Ascending aorta (tissue), 2 donors: ENCODE measurements around the gene FLNB. TPM values are rescaled to one million over a fixed set of nuclear protein-coding genes. Genes with fewer than 3 reads are reported as not detected.
A peak's percentile ranks its signal among the peaks of the same experiment; 100 is the strongest.

Experiments used
- DNase-seq, 2 donors: peaks; one replicate each; pipeline ENCODE4 v3.0.0-alpha.2; 2019; ENCODE audit warnings: low spot score in 2 of 2
- H3K27ac ChIP-seq, 2 donors: fragments of 200-600 bp; sonication (generic); one replicate each; pipeline ENCODE4 v1.5.1; 2016 to 2017; ENCODE audit warnings: mild to moderate bottlenecking in 1 of 2
- H3K27me3 ChIP-seq: fragments of 200-600 bp; sonication (generic); one replicate; pipeline ENCODE4 v1.5.1; 2017
- H3K36me3 ChIP-seq, 2 donors: fragments of 200-600 bp; sonication (generic); one replicate each; pipeline ENCODE4 v1.5.1; 2016
- H3K4me1 ChIP-seq, 2 donors: fragments of 200-600 bp; sonication (generic); one replicate each; pipeline ENCODE4 v1.5.1; 2016 to 2017; ENCODE audit warnings: mild to moderate bottlenecking in 1 of 2
- H3K4me3 ChIP-seq, 2 donors: fragments of 200-600 bp; sonication (generic); one replicate each; pipeline ENCODE4 v1.5.1; 2016 to 2017; ENCODE audit warnings: mild to moderate bottlenecking in 1 of 2
- H3K9me3 ChIP-seq, 2 donors: fragments of 200-600 bp; sonication (generic); one replicate each; pipeline ENCODE4 v1.5.1; 2016
- CTCF ChIP-seq, 3 experiments: fragments of 200-600 bp in 2 of 3; fragments of 450-650 bp in 1 of 3; sonication (generic) in 2 of 3; IDR thresholded peaks; one replicate each; pipeline ENCODE4 v1.5.1; 2016 to 2019; ENCODE audit warnings: antibody characterized with exemption in 3 of 3, mild to moderate bottlenecking in 1 of 3, moderate library complexity in 1 of 3
- intact Hi-C: fragments of 100-400 bp; cut with DNase I; formaldehyde crosslinking; loops from one replicate; pipeline ENCODE4 v1.15.1; 2023
- total RNA-seq: library from RNA; depleted of rRNA; stranded (reverse); fragments of >200 nt; gene quantifications from one replicate; pipeline ENCODE4 v1.1.0, GENCODE V29; 2016

The FLNB gene
- total RNA-seq, 1 donor from 2014 or later = 144 TPM

GRCh38 chr3:58204720-58205119 lies 196.5 kb downstream of the FLNB start:
- no peak for TF ChIP-seq CTCF (IDR thresholded peaks at IDR 0.05)
- Histone ChIP-seq H3K9me3 (no peaks in the 10 kb centered on the region), H3K27ac (no peak overlapping the region), H3K4me1 (no peaks in the 10 kb centered on the region), H3K27me3 (no peaks in the 10 kb centered on the region), H3K4me3 (no peak overlapping the region), H3K36me3 (no peaks in the 10 kb centered on the region)
- intact Hi-C loops = no loop called here
- no peak for DNase-seq

- intact Hi-C loops = no loop called here
- Histone ChIP-seq H3K27ac (no peak overlapping the region), H3K36me3 (no peaks in the 10 kb centered on the region), H3K27me3 (no peaks in the 10 kb centered on the region), H3K4me1 (no peaks in the 10 kb centered on the region), H3K9me3 (no peaks in the 10 kb centered on the region), H3K4me3 (no peak overlapping the region)
- no peak for DNase-seq
- no peak for TF ChIP-seq CTCF (IDR thresholded peaks at IDR 0.05)
Measured at GRCh38 chr3:58205981-58206380, 197.8 kb downstream of the FLNB start.

GRCh38 chr3:58206406-58207011 lies 198.3 kb downstream of the FLNB start:
- no peaks in the 10 kb centered on the region for H3K27me3 ChIP-seq
- DNase-seq = peak in 1 of 2 donors; percentile 53
- no peaks in the 10 kb centered on the region for H3K9me3 ChIP-seq
- H3K36me3 ChIP-seq = no peaks in the 10 kb centered on the region
- TF ChIP-seq CTCF (IDR thresholded peaks at IDR 0.05) = no peak
- intact Hi-C loops = no loop called here
- H3K4me1 ChIP-seq = no peaks in the 10 kb centered on the region
- H3K4me3 ChIP-seq = no peak overlapping the region
- H3K27ac ChIP-seq = no peak overlapping the region

GRCh38 chr3:58207954-58208353 lies 199.7 kb downstream of the FLNB start:
- Histone ChIP-seq H3K27ac (no peak overlapping the region), H3K36me3 (no peaks in the 10 kb centered on the region), H3K4me3 (no peak overlapping the region), H3K27me3 (no peaks in the 10 kb centered on the region), H3K4me1 (no peaks in the 10 kb centered on the region), H3K9me3 (no peaks in the 10 kb centered on the region)
- TF ChIP-seq CTCF (IDR thresholded peaks at IDR 0.05) = no peak
- DNase-seq = no peak
- intact Hi-C loops = no loop called here

- no peak for TF ChIP-seq CTCF (IDR thresholded peaks at IDR 0.05)
- no peak overlapping the region for H3K4me3 ChIP-seq
- H3K9me3 ChIP-seq = no peaks in the 10 kb centered on the region
- H3K27ac ChIP-seq = no peak overlapping the region
- DNase-seq = no peak
- intact Hi-C loops = no loop called here
- no peaks in the 10 kb centered on the region for H3K4me1 ChIP-seq
- no peaks in the 10 kb centered on the region for H3K36me3 ChIP-seq
- no peaks in the 10 kb centered on the region for H3K27me3 ChIP-seq
Measured at GRCh38 chr3:58209933-58210332, 201.7 kb downstream of the FLNB start.
